Suppressor macrophage treated with lipopolysaccharide for 1 hour (primary cell): ENCODE results near the gene CCDC137.

ENCODE experiments used
- DNase-seq, 3 donors: peaks; one replicate each; pipeline ENCODE4 v3.0.0-alpha.2; 2020 to 2022

The CCDC137 gene

DNA sequence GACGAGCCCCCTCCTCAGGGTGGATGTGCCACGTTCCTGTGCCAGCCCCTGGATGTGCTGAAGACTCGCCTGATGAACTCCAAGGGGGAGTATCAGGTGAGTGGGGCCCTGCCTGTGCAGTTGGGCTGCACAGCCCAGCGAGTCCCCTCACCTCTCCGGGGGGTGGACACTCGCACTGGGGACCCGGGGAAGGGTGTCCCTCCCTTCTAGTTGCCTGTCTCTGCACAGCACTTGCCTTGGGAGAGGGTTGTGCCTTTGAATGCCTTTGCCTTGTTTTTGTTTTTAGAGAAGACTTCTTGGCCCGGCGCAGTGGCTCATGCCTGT lies 51.2 kb downstream of the CCDC137 start:
- no peak for DNase-seq

DNA sequence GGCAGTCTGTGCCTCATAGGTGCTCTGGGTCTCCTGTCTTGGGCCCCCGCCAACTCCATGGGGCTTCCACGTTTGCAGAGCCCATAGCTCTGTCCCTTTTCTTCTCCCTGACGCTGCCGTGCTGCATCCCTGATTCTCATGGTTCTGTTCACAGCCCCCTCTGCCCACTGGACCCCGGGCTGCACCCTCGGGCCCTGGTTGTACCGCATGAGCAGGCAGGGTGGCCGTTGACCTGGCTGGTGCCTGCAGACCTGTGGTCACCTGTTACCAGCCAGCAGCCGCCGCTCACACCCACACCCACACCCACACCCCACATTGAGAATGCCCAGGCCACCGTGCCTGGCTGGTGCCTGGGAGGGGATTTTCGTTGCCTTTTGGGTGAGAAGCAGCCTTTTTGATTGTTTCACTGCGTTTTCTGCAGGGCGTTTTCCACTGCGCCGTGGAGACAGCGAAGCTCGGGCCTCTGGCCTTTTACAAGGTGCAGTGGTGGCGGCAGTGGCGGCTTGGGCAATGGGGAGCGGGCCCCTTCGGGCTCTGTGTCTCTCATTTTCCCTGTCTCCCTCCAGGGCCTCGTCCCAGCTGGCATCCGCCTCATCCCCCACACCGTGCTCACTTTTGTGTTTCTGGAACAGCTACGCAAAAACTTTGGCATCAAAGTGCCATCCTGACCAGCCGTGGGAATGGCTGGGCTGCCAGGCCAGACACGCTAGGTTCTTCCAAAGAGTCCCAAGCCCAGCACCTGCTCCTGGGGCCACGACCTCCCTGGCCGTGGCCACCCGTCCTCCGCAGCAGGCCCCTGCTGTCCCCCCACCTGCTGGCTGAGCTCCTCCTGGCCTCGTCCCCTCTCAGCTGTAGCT lies 53.1 kb downstream of the CCDC137 start:
- DNase-seq: no peak

DNA sequence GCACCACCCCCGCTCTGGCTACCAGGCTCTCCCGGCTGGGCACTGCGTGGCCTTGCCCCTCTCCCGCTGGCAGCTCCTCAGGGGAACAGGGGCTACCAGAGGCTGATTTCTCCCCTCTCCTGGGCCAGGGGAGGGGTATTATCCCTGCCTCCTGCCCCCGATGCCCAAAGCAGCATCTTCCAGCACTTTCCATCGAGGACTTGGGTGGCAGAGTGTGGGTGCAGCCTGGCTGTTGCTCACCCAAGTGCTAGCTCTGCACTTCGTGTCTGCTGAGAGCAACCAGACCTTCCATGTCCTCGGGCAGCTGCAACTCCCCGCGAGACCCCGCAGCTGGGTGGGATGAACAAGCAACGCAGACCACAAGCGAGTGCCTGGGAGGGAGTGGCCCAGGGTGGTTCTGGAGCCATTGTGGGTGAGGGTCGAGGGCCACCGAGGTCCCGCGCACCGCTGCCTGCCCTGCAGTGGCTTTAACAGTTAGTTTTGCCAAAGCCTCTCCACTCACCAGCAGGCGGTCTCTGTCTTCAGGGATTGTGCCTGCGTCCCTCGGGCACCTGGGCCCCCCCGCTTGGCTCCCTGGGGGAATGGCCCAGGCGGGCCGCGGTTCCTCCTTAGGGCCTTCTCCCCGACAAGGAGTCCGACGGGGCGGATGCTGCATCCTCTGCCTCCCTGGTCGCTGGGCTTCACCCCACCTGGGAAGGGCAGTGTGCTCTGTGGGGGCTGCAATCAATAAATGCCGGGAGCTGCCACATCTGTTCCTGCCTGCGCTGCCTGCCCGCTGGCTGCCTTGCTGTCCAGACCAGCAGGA lies 53.9 kb downstream of the CCDC137 start:
- DNase-seq: no peak

DNA sequence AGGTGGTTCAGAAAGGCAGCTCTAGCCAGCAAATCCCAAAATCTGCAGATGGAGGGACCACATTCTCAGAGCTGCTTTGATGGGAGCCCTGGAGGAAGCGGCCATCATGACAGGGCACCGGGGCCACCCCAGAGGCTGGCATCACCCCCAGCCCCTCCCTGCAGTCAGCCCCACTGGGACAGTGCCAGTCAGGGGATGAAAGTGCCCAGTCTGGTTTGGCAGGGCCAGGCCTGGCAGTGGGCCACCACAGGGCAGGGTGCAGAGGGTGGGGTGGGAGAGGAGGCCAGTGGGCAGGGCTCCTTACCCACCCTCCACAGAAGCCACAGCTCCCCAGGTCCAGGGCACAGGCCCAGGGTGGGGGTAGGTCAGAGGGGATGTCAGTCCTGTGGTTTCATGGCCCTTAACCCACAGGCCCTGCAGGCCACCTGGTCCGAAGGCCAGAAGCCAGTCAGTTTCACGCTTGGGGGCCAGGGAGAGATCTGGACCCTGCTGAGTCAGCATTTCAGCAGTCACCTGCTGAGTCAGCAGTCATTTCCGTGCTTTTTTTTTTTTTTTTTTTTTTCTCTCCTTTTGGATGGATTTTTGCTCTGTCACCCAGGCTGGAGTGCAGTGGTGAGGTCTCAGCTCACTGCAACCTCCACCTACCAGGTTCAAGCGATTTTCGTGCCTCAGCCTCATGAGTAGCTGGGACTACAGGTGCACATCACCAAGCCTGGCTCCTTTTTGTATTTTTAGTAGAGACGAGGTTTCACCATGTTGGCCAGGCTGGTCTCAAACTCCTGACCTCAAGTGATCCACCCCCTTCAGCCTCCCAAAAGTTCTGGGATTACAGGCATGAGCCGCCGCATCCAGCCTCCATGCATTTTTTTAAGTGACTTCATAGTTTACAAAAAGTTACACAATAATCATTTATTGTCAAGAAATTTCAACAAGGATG lies 55.9 kb downstream of the CCDC137 start:
- no peak for DNase-seq
